NCI-H187 (cell line): Measurements from ENCODE around the gene ADGRG1.
"Not testable (repeated sequence)": the region's sequence is repeated elsewhere in the genome, so short reads cannot be mapped to it uniquely, and the experiment has no call there.

Source experiments
- DNase-seq, 2 experiments: peaks; one replicate each; lab custom pipeline; 2025; lab: John Stamatoyannopoulos, UW

The ADGRG1 gene

GRCh38 chr16:57666353-57667047 is 38.1 kb downstream of the ADGRG1 start:
- DNase-seq: no peak

- no peak for DNase-seq
These were observed 38.7 kb downstream of the ADGRG1 start for GRCh38 chr16:57667048-57667525.

- no peak for DNase-seq
These were observed 39.3 kb downstream of the ADGRG1 start for GRCh38 chr16:57667526-57668262.

- no peak for DNase-seq
These were observed 39.8 kb downstream of the ADGRG1 start, which contains the start of gene ADGRG3 for GRCh38 chr16:57668263-57668571. TSS of gene ADGRG3 (plus strand) at chr16:57668306. CDS start at chr16:57668348, 42 bp downstream.

GRCh38 chr16:57668630-57669475 is 40.4 kb downstream of the ADGRG1 start:
- DNase-seq: no peak

- DNase-seq: no peak
These were observed 41.2 kb downstream of the ADGRG1 start for GRCh38 chr16:57669476-57670162.

GRCh38 chr16:57670196-57670595 is 41.8 kb downstream of the ADGRG1 start:
- DNase-seq: no peak

GRCh38 chr16:57671451-57671850 is 43.0 kb downstream of the ADGRG1 start:
- not testable (repeated sequence) for DNase-seq

GRCh38 chr16:57672416-57672815 is 44.0 kb downstream of the ADGRG1 start:
- no peak for DNase-seq

- DNase-seq: no peak
These were observed 44.4 kb downstream of the ADGRG1 start for GRCh38 chr16:57672824-57673223.

GRCh38 chr16:57675741-57676551 is 47.5 kb downstream of the ADGRG1 start:
- no peak for DNase-seq

- no peak for DNase-seq
These were observed 48.2 kb downstream of the ADGRG1 start for GRCh38 chr16:57676553-57677085.

GRCh38 chr16:57677622-57678369 is 49.4 kb downstream of the ADGRG1 start:
- no peak for DNase-seq

GRCh38 chr16:57679016-57679415 is 50.6 kb downstream of the ADGRG1 start:
- no peak for DNase-seq

GRCh38 chr16:57679767-57680482 is 51.5 kb downstream of the ADGRG1 start:
- DNase-seq: no peak

GRCh38 chr16:57680842-57681375 is 52.5 kb downstream of the ADGRG1 start:
- no peak for DNase-seq

- no peak for DNase-seq
These were observed 53.7 kb downstream of the ADGRG1 start for GRCh38 chr16:57681950-57682728.
